Endothelial cell of umbilical vein (primary cell): ENCODE measurements around the gene GPR155. TPM values are rescaled to one million over a fixed set of nuclear protein-coding genes. Genes with fewer than 3 reads are reported as not detected.

Experiments used
- BruUV-seq: library from RNA; stranded (reverse); fragments of 400-500 nt; replicated peaks from 2 replicates; lab custom pipeline; 2021; lab: Mats Ljungman, UMichigan
- CTCF ChIA-PET: fragments of 300-600, 350-600 bp; sonication (Branson Sonifier 250); formaldehyde crosslinking; loops from one replicate; lab custom pipeline; 2021; ENCODE audit warnings: antibody characterized with exemption, inconsistent platforms; lab: Charles Lee
- POLR2A ChIA-PET: fragments of 300-600, 350-600 bp; sonication (Branson Sonifier 250); formaldehyde crosslinking; loops from one replicate; lab custom pipeline; 2021; ENCODE audit warnings: antibody characterized with exemption, inconsistent platforms; lab: Charles Lee
- DNase-seq: peaks from one replicate; pipeline ENCODE4 v3.0.0-alpha.2; 2011; ENCODE audit warnings: low read depth, low spot score
- FAIRE-seq: peaks from 2 replicates; lab custom pipeline; 2011; peaks lifted over from hg19 to GRCh38; lab: Jason Lieb, UNC
- H2AFZ ChIP-seq: 2 replicates; pipeline ENCODE4 v1.6.0; 2012; ENCODE audit warnings: low read depth, low read length, control low read depth, inconsistent platforms
- H3K27ac ChIP-seq: 2 replicates; pipeline ENCODE4 v1.5.1; 2011; ENCODE audit warnings: low read depth, mild to moderate bottlenecking, control low read depth, low read length, moderate library complexity; ENCODE audit not compliant: insufficient read depth
- H3K27me3 ChIP-seq, 2 experiments: 2 replicates each; pipeline versions ENCODE4 v1.6.0 to v1.6.1; 2011; ENCODE audit warnings: low read length in 2 of 2, mixed read lengths in 1 of 2; ENCODE audit not compliant: control insufficient read depth in 2 of 2, insufficient read depth in 2 of 2
- H3K36me3 ChIP-seq, 2 experiments: 2 replicates in 1 of 2; 3 replicates in 1 of 2; pipeline ENCODE4 v1.5.1; 2011; ENCODE audit warnings: low read length in 2 of 2, mild to moderate bottlenecking in 1 of 2, moderate library complexity in 1 of 2; ENCODE audit not compliant: control insufficient read depth in 2 of 2, insufficient read depth in 2 of 2; ENCODE audit errors: extremely low read depth in 1 of 2
- H3K4me1 ChIP-seq: 3 replicates; pipeline ENCODE4 v1.5.1; 2011; ENCODE audit warnings: mild to moderate bottlenecking, low read length; ENCODE audit not compliant: control insufficient read depth, insufficient read depth; ENCODE audit errors: extremely low read depth
- H3K4me2 ChIP-seq: 2 replicates; pipeline ENCODE4 v1.6.1; 2011; ENCODE audit warnings: low read length, control low read depth, mixed read lengths; ENCODE audit not compliant: insufficient read depth
- H3K4me3 ChIP-seq, 3 experiments: fragments of 200-600 bp in 1 of 3; sonication (generic), shearing (Covaris generic) in 1 of 3; replicated peaks in 1 of 3; 2 replicates each; pipeline ENCODE4 v1.5.1; 2011 to 2016; ENCODE audit warnings: control low read depth in 3 of 3, low read length in 3 of 3, mild to moderate bottlenecking in 2 of 3, inconsistent platforms in 1 of 3, low read depth in 1 of 3, moderate library complexity in 1 of 3; ENCODE audit not compliant: insufficient read depth in 1 of 3
- H3K79me2 ChIP-seq: 2 replicates; pipeline ENCODE4 v1.6.0; 2012; ENCODE audit warnings: low read length, inconsistent platforms; ENCODE audit not compliant: control insufficient read depth, insufficient read depth
- H3K9ac ChIP-seq: replicated peaks from 2 replicates; pipeline ENCODE3; 2011; ENCODE audit warnings: low read length, control low read depth; ENCODE audit not compliant: insufficient read depth; ENCODE audit errors: extremely low read depth
- H3K9me1 ChIP-seq: replicated peaks from 3 replicates; pipeline ENCODE4 v1.6.0; 2011; ENCODE audit warnings: mild to moderate bottlenecking, low read length; ENCODE audit not compliant: control insufficient read depth, insufficient read depth; ENCODE audit errors: extremely low read depth
- H3K9me3 ChIP-seq: replicated peaks from 2 replicates; pipeline ENCODE4 v1.5.1; 2012; ENCODE audit warnings: low read length, inconsistent platforms; ENCODE audit not compliant: control insufficient read depth, insufficient read depth
- H4K20me1 ChIP-seq: replicated peaks from 2 replicates; pipeline ENCODE3; 2011; ENCODE audit warnings: mild to moderate bottlenecking, low read length; ENCODE audit not compliant: control insufficient read depth, insufficient read depth; ENCODE audit errors: extremely low read depth
- CTCF ChIP-seq, 2 donors: IDR thresholded peaks; 1 replicate in 1 of 2; 2 replicates in 1 of 2; pipeline ENCODE4 v1.5.1; 2011; ENCODE audit warnings: low read length in 2 of 2, mild to moderate bottlenecking in 2 of 2, moderate library complexity in 2 of 2, control low read depth in 1 of 2, inconsistent platforms in 1 of 2, low read depth in 1 of 2; ENCODE audit not compliant: insufficient read depth in 1 of 2; ENCODE audit errors: extremely low read depth in 1 of 2
- EZH2 ChIP-seq: IDR thresholded peaks from 2 replicates; pipeline ENCODE4 v1.6.1; 2012; ENCODE audit warnings: borderline replicate concordance, low read depth, mild to moderate bottlenecking, moderate library complexity, low read length, inconsistent platforms; ENCODE audit not compliant: severe bottlenecking
- FOS ChIP-seq: IDR thresholded peaks from 2 replicates; pipeline ENCODE4 v1.6.1; 2011; ENCODE audit warnings: mild to moderate bottlenecking, low read length, moderate library complexity, borderline replicate concordance; ENCODE audit not compliant: insufficient read depth
- GATA2 ChIP-seq: IDR thresholded peaks from 2 replicates; pipeline ENCODE4 v1.7.0; 2011; ENCODE audit warnings: low read depth, mild to moderate bottlenecking, moderate library complexity, mixed read lengths, low read length; ENCODE audit not compliant: insufficient read length, insufficient read depth
- JUN ChIP-seq: IDR thresholded peaks from 2 replicates; pipeline ENCODE4 v1.6.1; 2011; ENCODE audit warnings: borderline replicate concordance, low read depth; ENCODE audit not compliant: insufficient read length, insufficient read depth
- MAX ChIP-seq: IDR thresholded peaks from 2 replicates; pipeline ENCODE4 v1.6.1; 2011; ENCODE audit not compliant: insufficient read depth, insufficient read length
- MYC ChIP-seq: IDR thresholded peaks from one replicate; pipeline ENCODE4 v1.6.1; 2011; ENCODE audit warnings: mild to moderate bottlenecking, low read depth, low read length
- POLR2A ChIP-seq: IDR thresholded peaks from 2 replicates; pipeline ENCODE4 v1.6.1; 2012; ENCODE audit warnings: low read depth, mild to moderate bottlenecking, control low read depth, low read length
- POLR2AphosphoS5 ChIP-seq: IDR thresholded peaks from 2 replicates; pipeline ENCODE4 v1.6.1; 2012; ENCODE audit warnings: low read depth, mild to moderate bottlenecking, control low read depth, low read length, moderate library complexity; ENCODE audit not compliant: insufficient read depth
- dilution Hi-C: fragments of 300-500 bp; cut with MboI; formaldehyde crosslinking; loops from one replicate; pipeline ENCODE4 v1.15.0; 2019; ENCODE audit warnings: low sequenced_read_pairs; ENCODE audit not compliant: extremely low pct_ligation_motif_present
- intact Hi-C: fragments of 100-400 bp; cut with micrococcal nuclease; formaldehyde crosslinking; loops from one replicate; pipeline ENCODE4 v1.10.0; 2022
- polyA plus RNA-seq, 4 experiments: library from polyadenylated mRNA; depleted of rRNA in 3 of 4; stranded (reverse) in 3 of 4; unstranded in 1 of 4; fragments of >200 nt; gene quantifications; 2 replicates each; pipeline versions ENCODE4 v1.2.1 to v1.2.3, GENCODE V29; 2011 to 2012; ENCODE audit warnings: missing spikeins in 1 of 4
- total RNA-seq: library from RNA; stranded (reverse); gene quantifications from 2 replicates; pipeline ENCODE4 v1.2.3, GENCODE V29; 2021

Gene GPR155
- total and polyA plus RNA-seq, 2 donors (not counting 3 experiments of a cell fraction or from before 2014, with no cell fraction given), result 0.62 to 1.7 TPM

DNA sequence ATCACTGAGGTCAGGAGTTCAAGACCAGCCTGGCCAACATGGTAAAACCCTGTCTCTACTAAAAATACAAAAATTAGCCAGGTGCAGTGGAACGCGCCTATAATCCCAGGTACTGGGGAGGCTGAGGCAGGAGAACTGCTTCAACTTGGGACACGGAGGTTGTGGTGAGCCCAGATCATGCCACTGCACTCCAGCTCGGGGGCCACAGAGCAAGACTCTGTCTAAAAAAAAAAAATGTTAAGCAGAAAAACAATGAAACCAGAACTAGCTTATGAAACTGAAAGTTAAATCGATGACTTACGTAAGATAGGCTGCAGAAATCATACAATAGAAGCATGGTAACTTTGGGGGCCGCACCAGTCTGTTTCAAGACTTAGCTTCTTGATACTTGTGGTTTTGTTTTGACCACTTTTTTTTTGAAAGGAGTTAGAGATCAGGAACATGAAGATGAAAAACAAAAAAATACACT is 6.2 kb upstream of the GPR155 start:
- no peak overlapping the region for H2AFZ ChIP-seq
- FAIRE-seq, result no peak
- dilution Hi-C loops, result no loop called here
- H3K9me1 ChIP-seq, result no peaks in the 10 kb centered on the region
- peaks cover 3 to 4% of the 10 kb centered on the region in 2 experiments for H3K27me3 ChIP-seq
- H4K20me1 ChIP-seq, result no peaks in the 10 kb centered on the region
- no peak for TF ChIP-seq POLR2AphosphoS5
- no peak for TF ChIP-seq GATA2
- no peak for TF ChIP-seq JUN
- no peak for TF ChIP-seq FOS
- no peak for TF ChIP-seq EZH2
- no peak for TF ChIP-seq MYC
- TF ChIP-seq MAX, result no peak
- H3K9ac ChIP-seq, result no peak overlapping the region
- no peaks in the 10 kb centered on the region for H3K79me2 ChIP-seq
- DNase-seq, result no peak
- H3K9me3 ChIP-seq, result no peaks in the 10 kb centered on the region
- H3K4me2 ChIP-seq, result no peak overlapping the region
- H3K4me3 ChIP-seq, result no peak overlapping the region
- H3K4me1 ChIP-seq, result no peaks in the 10 kb centered on the region
- H3K27ac ChIP-seq, result no peak overlapping the region
- H3K36me3 ChIP-seq, result no peaks in the 10 kb centered on the region
- intact Hi-C loops, result no loop called here
- BruUV-seq, result no TSS peak
- ChIA-PET POLR2A (no interaction called here), CTCF (interaction anchor here (1.5 kb wide), 1 partner anchor 30 kb away, joined by 3 read pairs; no protein-coding TSS in a partner anchor)

DNA sequence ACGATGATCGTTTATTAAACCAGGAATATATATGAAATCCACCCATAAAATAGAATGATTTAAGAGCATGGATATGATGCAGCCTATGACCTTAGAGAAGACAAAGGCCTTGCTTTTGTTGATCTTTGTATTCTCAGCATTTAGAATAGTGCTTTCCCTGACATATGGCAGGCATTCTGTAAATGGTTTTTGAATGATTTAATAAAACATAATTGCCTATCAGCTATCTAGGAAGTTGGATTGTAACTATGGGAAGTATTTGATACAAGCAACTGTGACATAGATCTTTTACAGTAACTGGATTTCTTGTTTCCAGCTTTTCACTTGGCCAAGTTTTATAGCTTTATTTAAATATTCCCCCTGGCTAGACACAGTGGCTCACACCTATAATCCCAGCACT is 5.1 kb upstream of the GPR155 start:
- no peak overlapping the region for H3K4me2 ChIP-seq
- no peaks in the 10 kb centered on the region for H3K4me1 ChIP-seq
- intact Hi-C loops (no loop called here), dilution Hi-C loops (no loop called here)
- ChIA-PET POLR2A (no interaction called here), CTCF (interaction anchor here (1.5 kb wide), 1 partner anchor 29 kb away, joined by 3 read pairs; no protein-coding TSS in a partner anchor)
- no peaks in the 10 kb centered on the region for H4K20me1 ChIP-seq
- H3K4me3 ChIP-seq, result no peak overlapping the region
- BruUV-seq, result no TSS peak
- no peak for DNase-seq
- H3K27ac ChIP-seq, result no peak overlapping the region
- H2AFZ ChIP-seq, result no peak overlapping the region
- no peaks in the 10 kb centered on the region for H3K36me3 ChIP-seq
- no peak for FAIRE-seq
- H3K9ac ChIP-seq, result no peak overlapping the region
- H3K27me3 ChIP-seq, result peaks cover 3 to 4% of the 10 kb centered on the region in 2 experiments
- no peaks in the 10 kb centered on the region for H3K9me1 ChIP-seq
- no peaks in the 10 kb centered on the region for H3K9me3 ChIP-seq
- no peaks in the 10 kb centered on the region for H3K79me2 ChIP-seq
- TF ChIP-seq JUN (no peak), POLR2A (no peak), EZH2 (no peak), MYC (no peak), FOS (no peak), GATA2 (no peak), POLR2AphosphoS5 (no peak), CTCF (IDR thresholded peaks at IDR 0.05; ENCODE audit: extremely low read depth in 1 of 2, insufficient read depth in 1 of 2, low read depth in 1 of 2, low read length in 2 of 2) (no peak), MAX (no peak)
